GM23248 (cell line): ENCODE results near the gene TAF1C. TPM values are rescaled to one million over a fixed set of nuclear protein-coding genes. Genes with fewer than 3 reads are reported as not detected.

Source experiments
- DNase-seq: peaks from one replicate; pipeline ENCODE4 v3.0.0-alpha.2; 2015
- H2AFZ ChIP-seq: fragments of 200-600 bp; sonication (generic); 2 replicates; pipeline ENCODE4 v1.6.1; 2016; ENCODE audit warnings: antibody characterized with exemption
- H3F3A ChIP-seq: fragments of 200-600 bp; sonication (generic); 2 replicates; pipeline ENCODE4 v1.6.1; 2016; ENCODE audit warnings: mild to moderate bottlenecking, antibody characterized with exemption, mixed run types; ENCODE audit not compliant: insufficient read depth
- H3K27ac ChIP-seq: fragments of 200-600 bp; sonication (generic); 2 replicates; pipeline ENCODE4 v1.5.1; 2016; ENCODE audit warnings: mild to moderate bottlenecking
- H3K27me3 ChIP-seq: fragments of 200-600 bp; sonication (generic); replicated peaks from 2 replicates; pipeline ENCODE4 v1.6.1; 2016; ENCODE audit warnings: mild to moderate bottlenecking; ENCODE audit not compliant: insufficient read depth
- H3K36me3 ChIP-seq: fragments of 200-600 bp; sonication (generic); 2 replicates; pipeline ENCODE4 v1.6.1; 2016; ENCODE audit warnings: low read depth, mild to moderate bottlenecking
- H3K4me1 ChIP-seq: fragments of 200-600 bp; sonication (generic); 2 replicates; pipeline ENCODE4 v1.6.1; 2016; ENCODE audit warnings: mild to moderate bottlenecking; ENCODE audit not compliant: insufficient read depth
- H3K4me2 ChIP-seq: fragments of 200-600 bp; sonication (generic); one replicate; pipeline ENCODE4 v1.6.1; 2016; ENCODE audit warnings: mild to moderate bottlenecking; ENCODE audit not compliant: unreplicated experiment
- H3K4me3 ChIP-seq: fragments of 200-600 bp; sonication (generic); 2 replicates; pipeline ENCODE4 v1.5.1; 2016; ENCODE audit warnings: mild to moderate bottlenecking
- H3K79me2 ChIP-seq: fragments of 200-600 bp; sonication (generic); 2 replicates; pipeline ENCODE4 v1.6.1; 2016; ENCODE audit warnings: mild to moderate bottlenecking; ENCODE audit not compliant: insufficient read depth
- H3K9ac ChIP-seq: fragments of 200-600 bp; sonication (generic); 2 replicates; pipeline ENCODE4 v1.6.1; 2016; ENCODE audit warnings: mild to moderate bottlenecking
- H3K9me2 ChIP-seq: fragments of 200-600 bp; sonication (generic); 2 replicates; pipeline ENCODE4 v1.6.1; 2016; ENCODE audit warnings: mixed run types, mild to moderate bottlenecking, moderate library complexity; ENCODE audit not compliant: insufficient read depth
- H3K9me3 ChIP-seq: fragments of 200-600 bp; sonication (generic); one replicate; pipeline ENCODE4 v1.6.1; 2017; ENCODE audit warnings: low read depth
- H4K20me1 ChIP-seq: fragments of 200-600 bp; sonication (generic); 2 replicates; pipeline ENCODE4 v1.6.0; 2016; ENCODE audit not compliant: insufficient read depth
- EZH2 ChIP-seq: fragments of 200-600 bp; sonication (generic); IDR thresholded peaks from 2 replicates; pipeline ENCODE4 v1.6.1; 2018; ENCODE audit warnings: antibody characterized with exemption, mild to moderate bottlenecking; ENCODE audit not compliant: insufficient read depth, poor library complexity, severe bottlenecking
- EZH2phosphoT487 ChIP-seq: fragments of 200-600 bp; sonication (generic); IDR thresholded peaks from 2 replicates; pipeline ENCODE4 v1.6.1; 2018; ENCODE audit warnings: antibody characterized with exemption, moderate library complexity, mild to moderate bottlenecking, low read depth; ENCODE audit not compliant: insufficient read depth
- WGBS, 2 experiments: methylation state at CpG; one replicate each; pipeline ENCODE4 v1.1.6; 2015 to 2017; ENCODE audit warnings: low lambda C conversion rate in 2 of 2, low coverage in 1 of 2; ENCODE audit errors: missing lambda C conversion rate in 2 of 2; 5-methylcytosine and 5-hydroxymethylcytosine counted together
- in situ Hi-C: fragments of 300-500 bp; cut with MboI; formaldehyde crosslinking; loops from 2 replicates; pipeline ENCODE4 v1.15.0; 2020
- polyA plus RNA-seq: library from polyadenylated mRNA; unstranded; fragments of >200 nt; fragmentation: Nextera tagmentation; extraction: Ambion mirVana; gene quantifications from 2 replicates; pipeline ENCODE4 v1.2.1, GENCODE V29; 2016
- total RNA-seq: library from RNA; depleted of rRNA; stranded (reverse); fragments of >200 nt; shearing (Covaris generic); gene quantifications from 2 replicates; pipeline ENCODE4 v1.2.3, GENCODE V29; 2014

Gene TAF1C
- total and polyA plus RNA-seq, 2 experiments from 2014 or later = 18.1 to 31.5 TPM

DNA sequence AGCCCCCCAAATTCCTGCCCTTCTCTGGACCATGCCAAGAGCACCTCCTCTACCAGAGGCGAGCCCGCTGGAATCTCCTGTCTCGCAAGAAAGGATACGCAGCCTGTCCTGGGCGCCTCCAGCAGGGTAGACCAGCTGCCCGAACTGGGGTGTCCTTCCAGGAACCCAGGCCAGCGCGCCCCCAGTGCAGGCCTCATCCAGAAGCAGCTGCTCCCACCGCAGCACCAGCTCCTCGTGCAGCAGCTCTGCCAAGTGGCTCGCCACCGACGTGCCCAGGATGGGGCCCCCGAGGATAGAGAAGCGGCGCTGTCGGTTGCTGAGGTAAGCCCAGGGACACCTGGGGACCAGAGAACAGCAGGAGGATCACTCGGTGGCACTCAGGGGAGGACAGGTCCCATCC is 4.8 kb downstream of the TAF1C start:
- H3K4me1 ChIP-seq = peaks cover 10% of the 10 kb centered on the region
- no peak overlapping the region for H3K27ac ChIP-seq
- H4K20me1 ChIP-seq = no peaks in the 10 kb centered on the region; the same call in 1 of the 2 replicates
- H3K27me3 ChIP-seq = no peaks in the 10 kb centered on the region
- in situ Hi-C loops = no loop called here
- H3K4me2 ChIP-seq = no peak overlapping the region
- H3K4me3 ChIP-seq = no peak overlapping the region
- no peak overlapping the region for H2AFZ ChIP-seq
- TF ChIP-seq EZH2 (no peak), EZH2phosphoT487 (no peak)
- no peak for DNase-seq
- H3F3A ChIP-seq = peaks cover 10% of the 10 kb centered on the region; the same call in 1 of the 2 replicates
- no peaks in the 10 kb centered on the region for H3K36me3 ChIP-seq
- peaks cover 34% of the 10 kb centered on the region for H3K79me2 ChIP-seq
- no peak overlapping the region for H3K9ac ChIP-seq
- 94 to 97% methylated on average over 15 to 18 of the region's 18 CpGs for WGBS, 2 experiments
- H3K9me3 ChIP-seq = no peaks in the 10 kb centered on the region
- no peaks in the 10 kb centered on the region for H3K9me2 ChIP-seq

GRCh38 chr16:84181144-84181915 is 5.5 kb downstream of the TAF1C start:
- in situ Hi-C loops = no loop called here
- 90 to 94% methylated on average over 37 to 38 of the region's 41 CpGs for WGBS, 2 experiments
- no peak for TF ChIP-seq EZH2
- TF ChIP-seq EZH2phosphoT487 = no peak
- Histone ChIP-seq H3K9ac (no peak overlapping the region), H3K9me2 (no peaks in the 10 kb centered on the region), H3F3A (peaks cover 10% of the 10 kb centered on the region; the same call in 1 of the 2 replicates), H3K4me1 (peaks cover 17% of the 10 kb centered on the region), H3K4me2 (no peak overlapping the region), H3K79me2 (peaks cover 29% of the 10 kb centered on the region), H3K9me3 (no peaks in the 10 kb centered on the region), H3K27ac (no peak overlapping the region), H2AFZ (no peak overlapping the region), H3K27me3 (no peaks in the 10 kb centered on the region), H3K36me3 (no peaks in the 10 kb centered on the region), H3K4me3 (no peak overlapping the region), H4K20me1 (no peaks in the 10 kb centered on the region; the same call in 1 of the 2 replicates)
- DNase-seq = no peak

DNA sequence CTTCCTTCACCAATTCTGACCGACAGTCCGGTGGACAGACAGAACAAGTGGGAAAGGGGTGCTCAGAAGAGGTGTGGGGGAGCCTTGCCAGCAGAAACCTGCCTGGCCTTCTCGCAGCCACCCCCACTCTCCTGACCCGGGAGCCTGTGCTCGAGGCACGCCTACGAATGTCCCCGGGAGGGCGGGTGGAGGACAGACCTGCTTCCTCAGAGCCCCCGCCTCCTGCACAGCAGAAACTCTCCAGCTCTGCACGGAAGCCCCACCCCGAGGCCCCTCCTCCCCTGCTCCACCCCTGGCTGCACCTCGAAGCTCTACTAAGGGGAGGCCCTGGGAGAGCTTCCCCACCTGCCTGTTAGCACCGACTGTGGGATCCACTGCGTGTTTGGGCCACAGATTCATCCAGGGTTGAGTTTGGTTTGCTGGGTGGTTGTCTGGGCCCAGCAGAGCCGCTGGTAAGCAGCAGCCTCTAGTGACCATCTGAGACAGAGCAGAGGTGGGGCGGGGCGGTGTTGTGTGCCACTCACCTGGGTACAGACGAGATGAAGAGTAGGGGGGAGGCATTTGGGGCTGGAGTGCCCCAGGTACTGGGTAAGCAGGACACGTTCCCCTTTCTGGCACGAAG is 6.2 kb downstream of the TAF1C start:
- Histone ChIP-seq H3K27me3 (no peaks in the 10 kb centered on the region), H3K4me3 (no peak overlapping the region), H3K9ac (no peak overlapping the region), H3K79me2 (peaks cover 22% of the 10 kb centered on the region), H3K27ac (no peak overlapping the region), H3K4me1 (peaks cover 21% of the 10 kb centered on the region), H2AFZ (no peak overlapping the region), H3K4me2 (no peak overlapping the region), H3K9me2 (no peaks in the 10 kb centered on the region), H4K20me1 (no peaks in the 10 kb centered on the region; the same call in 1 of the 2 replicates), H3K36me3 (no peaks in the 10 kb centered on the region), H3F3A (peaks cover 10% of the 10 kb centered on the region; the same call in 1 of the 2 replicates), H3K9me3 (no peaks in the 10 kb centered on the region)
- 82 to 84% methylated on average over 17 to 21 of the region's 21 CpGs for WGBS, 2 experiments
- in situ Hi-C loops = no loop called here
- TF ChIP-seq EZH2phosphoT487 (no peak), EZH2 (no peak)
- DNase-seq = no peak

GRCh38 chr16:84179612-84180320 is 7.1 kb downstream of the TAF1C start:
- Histone ChIP-seq H3K36me3 (no peaks in the 10 kb centered on the region), H3K9ac (no peak overlapping the region), H3K79me2 (peaks cover 13% of the 10 kb centered on the region), H3K27me3 (no peaks in the 10 kb centered on the region), H3F3A (peaks cover 10% of the 10 kb centered on the region; the same call in 1 of the 2 replicates), H3K4me1 (peaks cover 21% of the 10 kb centered on the region), H3K9me3 (no peaks in the 10 kb centered on the region), H3K9me2 (no peaks in the 10 kb centered on the region), H4K20me1 (no peaks in the 10 kb centered on the region; the same call in 1 of the 2 replicates), H3K27ac (no peak overlapping the region), H3K4me2 (no peak overlapping the region), H3K4me3 (no peak overlapping the region), H2AFZ (no peak overlapping the region)
- in situ Hi-C loops = no loop called here
- DNase-seq = no peak
- 94 to 96% methylated on average over 14 to 33 of the region's 33 CpGs for whole genome bisulfite sequencing, 2 experiments
- no peak for TF ChIP-seq EZH2
- TF ChIP-seq EZH2phosphoT487 = no peak
